Measurements from ENCODE around the gene VSX2. TPM values are rescaled to one million over a fixed set of nuclear protein-coding genes. Genes with fewer than 3 reads are reported as not detected.

VSX2 gene
- total RNA-seq, 1 donor from 2014 or later, result not detected

DNA sequence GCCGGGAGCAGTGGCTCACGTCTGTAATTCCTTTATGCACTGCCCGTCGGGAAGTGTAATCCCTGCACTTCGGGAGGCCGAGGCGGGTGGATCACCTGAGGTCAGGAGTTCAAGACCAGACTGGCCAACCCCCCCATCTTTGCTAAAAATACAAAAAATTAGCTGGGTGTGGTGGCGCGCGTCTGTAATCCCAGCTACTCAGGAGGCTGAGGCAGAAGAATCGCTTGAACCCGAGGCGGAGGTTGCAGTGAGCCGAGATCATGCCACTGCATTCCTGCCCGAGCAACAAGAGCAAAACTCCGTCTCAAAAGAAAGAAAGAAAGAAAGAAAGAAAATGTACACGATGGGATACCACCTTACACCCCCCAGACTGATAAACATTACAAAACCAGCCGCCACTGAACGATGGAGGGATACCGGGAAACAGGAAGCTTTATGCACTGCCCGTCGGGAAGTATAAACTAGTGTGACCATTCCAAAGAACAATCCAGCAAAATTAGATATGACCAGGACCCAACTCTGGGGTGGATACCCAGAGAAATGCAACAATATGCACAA is 62.4 kb downstream of the VSX2 start:
- intact Hi-C loops (cut with micrococcal nuclease), result loop anchor here (1.0 to 2.0 kb wide), 4 partner anchors 45 to 581 kb away; partner anchors contain the start of genes ALDH6A1, LIN52 and YLPM1

DNA sequence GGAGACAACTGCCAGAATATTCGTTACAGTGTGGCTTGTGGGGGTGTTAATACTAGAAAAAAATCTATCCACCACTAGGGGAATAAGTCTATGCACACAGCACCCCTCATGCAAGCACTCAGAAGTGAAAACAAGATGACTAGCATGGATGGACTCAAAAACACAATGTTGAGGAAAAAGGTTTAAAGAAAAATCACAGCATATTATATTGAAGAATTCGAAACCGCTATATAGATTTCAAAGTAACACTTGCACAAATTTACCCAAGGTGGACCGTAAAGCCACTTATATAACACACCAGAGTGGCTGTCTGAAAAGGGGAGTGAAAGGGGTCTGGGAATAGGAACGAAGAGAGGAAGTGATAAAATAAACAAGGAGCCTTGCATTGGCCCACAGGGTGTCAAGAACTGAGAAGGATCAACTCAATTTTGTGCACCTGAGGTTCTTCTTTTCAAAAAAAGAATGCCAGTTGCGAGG is 62.9 kb downstream of the VSX2 start:
- intact Hi-C loops (cut with micrococcal nuclease), result loop anchor here (1.0 to 2.0 kb wide), 4 partner anchors 45 to 581 kb away; partner anchors contain the start of genes ALDH6A1, LIN52 and YLPM1

DNA sequence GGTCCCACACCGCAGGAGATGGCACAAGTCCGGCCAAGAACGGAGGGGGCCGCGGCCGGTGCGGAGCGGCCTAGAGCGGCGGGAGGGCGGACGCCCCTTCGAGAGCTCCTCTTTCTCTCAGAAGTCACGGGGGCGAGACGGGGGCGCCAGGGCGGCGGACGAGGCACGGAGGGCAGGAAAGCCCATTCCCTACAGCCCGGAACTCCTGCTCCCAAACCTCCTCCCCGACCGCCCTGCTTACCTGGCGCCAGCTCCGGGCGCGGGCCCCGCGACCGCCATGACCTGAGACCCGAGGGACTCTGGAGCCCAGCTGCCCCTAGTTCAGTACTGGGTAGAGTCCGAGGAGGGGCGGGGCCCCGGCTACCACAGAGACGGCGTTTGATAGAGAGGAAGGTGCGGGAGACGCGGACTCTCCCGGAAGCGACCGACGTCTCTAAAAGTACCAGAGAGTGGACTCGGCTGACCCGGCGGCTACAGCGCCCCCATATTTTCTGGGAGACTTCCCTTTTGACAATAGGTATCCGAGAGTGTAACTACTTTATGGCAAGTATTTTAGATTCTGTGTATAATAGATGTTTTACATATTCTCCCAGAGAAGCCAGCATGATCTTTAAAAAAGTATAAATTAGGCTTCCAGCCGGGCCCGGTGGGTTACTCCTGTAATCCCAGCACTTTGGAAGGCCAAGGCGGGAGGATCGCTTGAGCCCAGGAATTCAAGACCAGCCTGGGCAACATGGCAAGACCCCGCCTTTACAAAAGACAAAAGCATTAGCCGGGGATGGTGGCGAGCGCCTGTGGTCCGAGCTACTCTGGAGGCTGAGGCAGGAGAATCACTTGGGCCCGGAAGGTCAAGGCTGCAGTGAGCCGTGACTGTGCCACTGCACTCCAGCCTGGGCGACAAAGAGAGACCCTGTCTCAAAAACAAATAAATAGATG is 63.7 kb downstream of the VSX2 start, which contains the start of gene ABCD4:
ABCD4 (minus strand) TSS at position 301 of the 936 bp plus-strand sequence; CDS start at position 279, 22 bp downstream.
- intact Hi-C loops (cut with micrococcal nuclease), result loop anchor here (1.0 to 2.0 kb wide), 6 partner anchors 46 to 580 kb away; partner anchors contain the start of genes ALDH6A1, AREL1, FCF1 and ISCA2

DNA sequence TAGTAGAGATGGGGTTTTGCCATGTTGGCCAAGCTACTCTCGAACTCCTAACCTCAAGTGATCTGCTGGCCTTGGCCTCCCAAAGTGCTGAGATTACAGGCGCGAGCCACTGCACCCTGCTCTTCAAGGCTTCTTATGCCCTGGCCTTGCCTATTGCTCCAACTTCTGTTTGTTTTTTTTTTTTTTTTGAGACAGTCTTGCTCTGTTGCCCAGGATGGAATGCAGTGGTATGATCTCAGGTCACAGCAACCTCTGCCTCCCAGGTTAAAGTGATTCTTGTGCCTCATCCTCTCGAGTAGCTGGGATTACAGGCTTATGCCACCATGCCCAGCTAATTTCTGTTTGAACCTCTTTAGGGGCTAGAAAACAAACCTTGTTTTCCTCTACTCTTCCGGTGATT is 69.4 kb downstream of the VSX2 start:
- intact Hi-C loops (cut with micrococcal nuclease), result no loop called here

DNA sequence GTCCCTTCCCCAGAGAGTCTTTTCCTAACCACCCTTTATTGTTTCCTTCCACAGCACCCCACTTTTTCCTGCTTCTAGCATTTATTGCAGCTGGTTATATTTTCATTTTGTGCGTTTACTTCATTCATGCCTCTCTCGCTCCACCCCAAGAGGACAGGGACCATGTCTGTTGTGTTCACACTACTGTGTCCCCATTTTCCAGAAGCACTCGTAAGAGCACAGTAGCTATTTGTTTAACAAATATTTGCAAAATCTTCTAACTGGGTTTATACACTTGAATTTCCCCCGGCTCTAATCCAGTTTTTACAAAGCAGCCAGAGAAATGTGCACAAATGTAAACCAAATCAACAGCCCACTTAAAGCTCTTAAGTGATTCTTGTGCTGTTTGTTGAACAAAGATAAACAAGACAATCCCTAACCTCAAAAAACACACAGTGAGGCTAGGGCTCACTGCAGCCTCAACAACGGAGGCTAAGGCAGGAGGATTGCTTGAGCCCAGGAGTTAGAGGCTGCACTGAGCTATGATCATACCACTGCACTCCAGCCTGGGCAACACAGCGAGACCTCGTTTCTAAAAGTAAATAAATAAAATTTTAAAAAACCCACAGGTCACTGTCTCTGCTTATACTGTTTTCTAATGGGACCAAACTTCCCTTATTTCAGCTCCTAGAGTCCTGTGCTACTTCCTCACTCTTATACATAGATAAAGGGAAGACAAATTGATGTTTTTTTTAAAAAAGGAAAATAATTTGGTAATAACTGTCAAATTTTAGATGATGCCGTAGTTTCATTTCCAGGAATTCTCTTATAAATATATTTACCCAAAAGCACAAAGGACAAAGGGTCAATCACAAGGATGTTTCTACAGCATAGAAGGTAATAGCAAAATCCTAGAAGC is 70.1 kb downstream of the VSX2 start:
- intact Hi-C loops (cut with micrococcal nuclease), result no loop called here

DNA sequence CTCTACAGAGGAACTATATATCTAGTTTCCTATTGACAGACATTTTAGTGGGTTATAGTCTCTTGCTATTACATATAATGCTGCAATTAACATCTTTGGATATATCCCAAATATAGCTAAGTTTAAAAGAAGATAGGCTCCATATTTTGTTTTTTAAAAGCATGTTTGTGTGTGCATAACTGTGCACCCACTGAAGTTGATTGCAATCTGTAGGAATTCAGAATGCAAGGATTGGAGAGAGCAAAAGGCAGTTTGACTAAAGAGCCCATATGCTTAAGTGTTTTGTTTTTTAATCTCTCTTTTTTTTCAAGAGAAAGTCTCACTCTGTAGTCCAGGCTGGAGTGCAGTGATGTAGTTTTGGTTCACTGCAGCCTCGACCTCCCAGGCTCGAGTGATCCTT is 72.9 kb downstream of the VSX2 start:
- intact Hi-C loops (cut with micrococcal nuclease), result no loop called here

Other genes starting within 250 kb of the VSX2 start
- gene ENTPD5, start 220.2 kb upstream of the VSX2 start, total RNA-seq, result 9.1 and 9.7 TPM in 2 replicates
- gene BBOF1, start 220.1 kb upstream of the VSX2 start, total RNA-seq, result 1.0 and 1.1 TPM in 2 replicates
- gene ALDH6A1, start 155.0 kb upstream of the VSX2 start, total RNA-seq, result 10.8 and 11.8 TPM in 2 replicates
- gene LIN52, start 154.5 kb upstream of the VSX2 start, total RNA-seq, result 17.2 and 18.1 TPM in 2 replicates
- 49.2 and 52.3 TPM in 2 replicates for gene ABCD4, start 63.5 kb downstream of the VSX2 start, total RNA-seq
- not detected in 2 replicates for gene VRTN, start 109.0 kb downstream of the VSX2 start, total RNA-seq
- not detected in 2 replicates for gene SYNDIG1L, start 186.8 kb downstream of the VSX2 start, total RNA-seq